HEK293 (cell line): Measurements from ENCODE around the gene PLP2.

Experiments used
- HIC1 ChIP-seq: fragments of 450-650 bp; formaldehyde crosslinking; IDR thresholded peaks from 2 replicates; pipeline ENCODE4 v1.5.1; 2016; ENCODE audit warnings: missing biosample characterization, missing genetic modification characterization
- KLF17 ChIP-seq: fragments of 450-650 bp; formaldehyde crosslinking; IDR thresholded peaks from 2 replicates; pipeline ENCODE4 v1.5.1; 2016; ENCODE audit warnings: missing biosample characterization, missing genetic modification characterization
- KLF7 ChIP-seq: fragments of 450-650 bp; formaldehyde crosslinking; IDR thresholded peaks from 2 replicates; pipeline ENCODE4 v1.5.1; 2016; ENCODE audit warnings: missing biosample characterization, missing genetic modification characterization, borderline replicate concordance
- SP2 ChIP-seq: fragments of 450-650 bp; formaldehyde crosslinking; IDR thresholded peaks from 2 replicates; pipeline ENCODE4 v1.5.1; 2016; ENCODE audit warnings: missing biosample characterization, missing genetic modification characterization
- SP3 ChIP-seq: fragments of 450-650 bp; formaldehyde crosslinking; IDR thresholded peaks from 2 replicates; pipeline ENCODE4 v1.5.1; 2016; ENCODE audit warnings: missing biosample characterization, missing genetic modification characterization
- SP7 ChIP-seq: fragments of 450-650 bp; formaldehyde crosslinking; IDR thresholded peaks from 2 replicates; pipeline ENCODE4 v1.5.1; 2016; ENCODE audit warnings: missing biosample characterization, missing genetic modification characterization
- WT1 ChIP-seq: fragments of 450-650 bp; formaldehyde crosslinking; IDR thresholded peaks from 2 replicates; pipeline ENCODE4 v1.5.1; 2016; ENCODE audit warnings: missing biosample characterization, missing genetic modification characterization
- ZBTB17 ChIP-seq: fragments of 450-650 bp; formaldehyde crosslinking; IDR thresholded peaks from 2 replicates; pipeline ENCODE4 v1.5.1; 2016; ENCODE audit warnings: missing biosample characterization, missing genetic modification characterization
- ZBTB20 ChIP-seq: fragments of 450-650 bp; formaldehyde crosslinking; IDR thresholded peaks from 2 replicates; pipeline ENCODE4 v1.5.1; 2016; ENCODE audit warnings: missing biosample characterization, missing genetic modification characterization
- ZBTB21 ChIP-seq: fragments of 450-650 bp; formaldehyde crosslinking; IDR thresholded peaks from 2 replicates; pipeline ENCODE4 v1.5.1; 2017; ENCODE audit warnings: missing biosample characterization, missing genetic modification characterization
- ZBTB49 ChIP-seq: fragments of 450-650 bp; formaldehyde crosslinking; IDR thresholded peaks from 2 replicates; pipeline ENCODE4 v1.5.1; 2016; ENCODE audit warnings: missing biosample characterization, missing genetic modification characterization, low read depth
- ZBTB8A ChIP-seq: fragments of 450-650 bp; formaldehyde crosslinking; IDR thresholded peaks from 2 replicates; pipeline ENCODE4 v1.5.1; 2016; ENCODE audit warnings: missing biosample characterization, missing genetic modification characterization
- ZNF121 ChIP-seq: fragments of 450-650 bp; formaldehyde crosslinking; IDR thresholded peaks from 2 replicates; pipeline ENCODE4 v1.5.1; 2016; ENCODE audit warnings: missing biosample characterization, missing genetic modification characterization
- ZNF16 ChIP-seq: fragments of 450-650 bp; formaldehyde crosslinking; IDR thresholded peaks from 2 replicates; pipeline ENCODE4 v1.5.1; 2016; ENCODE audit warnings: low read depth, missing biosample characterization, missing genetic modification characterization
- ZNF24 ChIP-seq: fragments of 450-650 bp; formaldehyde crosslinking; IDR thresholded peaks from 2 replicates; pipeline ENCODE4 v1.5.1; 2016; ENCODE audit warnings: missing biosample characterization, missing genetic modification characterization
- ZNF366 ChIP-seq: fragments of 450-650 bp; formaldehyde crosslinking; conservative IDR thresholded peaks from 2 replicates; pipeline ENCODE4 v1.5.1; 2016; ENCODE audit warnings: missing biosample characterization, missing genetic modification characterization
- ZNF394 ChIP-seq: fragments of 450-650 bp; formaldehyde crosslinking; IDR thresholded peaks from 2 replicates; pipeline ENCODE4 v1.5.1; 2016; ENCODE audit warnings: missing biosample characterization, missing genetic modification characterization, mild to moderate bottlenecking, moderate library complexity, borderline replicate concordance
- ZNF398 ChIP-seq: fragments of 450-650 bp; formaldehyde crosslinking; IDR thresholded peaks from 2 replicates; pipeline ENCODE4 v1.5.1; 2017; ENCODE audit warnings: missing biosample characterization, missing genetic modification characterization
- ZNF423 ChIP-seq: fragments of 450-650 bp; formaldehyde crosslinking; IDR thresholded peaks from 2 replicates; pipeline ENCODE4 v1.5.1; 2016; ENCODE audit warnings: missing biosample characterization, missing genetic modification characterization
- ZNF747 ChIP-seq: fragments of 450-650 bp; formaldehyde crosslinking; IDR thresholded peaks from 2 replicates; pipeline ENCODE4 v1.5.1; 2016; ENCODE audit warnings: missing biosample characterization, missing genetic modification characterization
- ZSCAN30 ChIP-seq: fragments of 450-650 bp; IDR thresholded peaks from 2 replicates; pipeline ENCODE4 v1.5.1; 2018; ENCODE audit warnings: missing biosample characterization, mild to moderate bottlenecking, missing genetic modification characterization, moderate library complexity
- TF ChIP-seq, protein P1 (sequence below): fragments of 450-650 bp; formaldehyde crosslinking; IDR thresholded peaks from 2 replicates; pipeline ENCODE4 v1.5.1; 2016; ENCODE audit warnings: missing biosample characterization, missing genetic modification characterization
- TF ChIP-seq, protein P2 (sequence below): fragments of 450-650 bp; formaldehyde crosslinking; IDR thresholded peaks from 2 replicates; pipeline ENCODE4 v1.5.1; 2016; ENCODE audit warnings: missing biosample characterization, missing genetic modification characterization
- TF ChIP-seq, protein P3 (sequence below): fragments of 450-650 bp; formaldehyde crosslinking; IDR thresholded peaks from 2 replicates; pipeline ENCODE4 v1.5.1; 2016; ENCODE audit warnings: missing biosample characterization, missing genetic modification characterization

PLP2 gene

DNA sequence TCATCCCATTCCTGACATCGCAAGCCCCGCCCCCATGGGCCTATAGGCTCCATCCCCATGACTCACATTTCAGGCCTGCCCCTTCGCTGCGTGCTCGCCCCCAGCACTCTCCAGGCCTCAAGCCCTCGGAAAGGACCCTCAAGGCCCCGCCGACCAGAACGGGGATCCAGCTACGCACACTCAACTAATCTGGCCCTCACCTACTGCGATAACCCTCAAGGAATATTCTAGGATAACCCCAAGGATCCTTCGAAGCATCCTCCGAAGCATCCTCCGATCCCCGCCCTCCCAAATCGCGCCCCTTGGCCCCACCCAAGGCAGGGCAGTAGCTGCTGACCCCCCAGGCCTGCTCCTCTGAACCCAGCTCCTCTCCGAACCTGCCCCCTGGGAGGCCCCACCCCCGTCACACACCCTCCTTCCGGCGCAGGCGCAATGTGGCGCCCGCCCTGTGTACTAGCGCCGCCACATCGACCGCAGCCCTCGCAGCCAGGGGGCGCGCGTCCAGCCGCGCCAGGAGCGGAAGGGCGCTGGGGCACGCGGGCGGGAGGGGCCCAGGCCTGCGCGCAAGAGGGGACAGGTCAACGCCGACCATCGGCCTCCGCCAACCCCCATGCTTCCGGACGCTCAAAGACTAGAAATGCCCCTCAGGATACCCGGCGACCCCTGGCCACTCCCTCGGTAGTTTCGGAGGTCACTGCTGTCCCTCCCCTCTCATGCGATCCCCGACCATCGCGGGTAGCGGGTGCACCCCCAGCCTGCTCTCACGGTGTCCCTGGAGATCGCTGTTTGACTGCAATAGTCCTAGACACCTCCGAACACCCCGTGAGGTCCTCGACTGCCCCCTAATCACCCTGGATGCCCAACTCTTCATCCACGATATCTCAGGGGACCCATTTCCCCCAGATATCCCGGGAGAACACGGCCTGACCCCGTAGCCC lies 15.5 kb upstream of the PLP2 start (continued):
- TF ChIP-seq, protein P1, sequence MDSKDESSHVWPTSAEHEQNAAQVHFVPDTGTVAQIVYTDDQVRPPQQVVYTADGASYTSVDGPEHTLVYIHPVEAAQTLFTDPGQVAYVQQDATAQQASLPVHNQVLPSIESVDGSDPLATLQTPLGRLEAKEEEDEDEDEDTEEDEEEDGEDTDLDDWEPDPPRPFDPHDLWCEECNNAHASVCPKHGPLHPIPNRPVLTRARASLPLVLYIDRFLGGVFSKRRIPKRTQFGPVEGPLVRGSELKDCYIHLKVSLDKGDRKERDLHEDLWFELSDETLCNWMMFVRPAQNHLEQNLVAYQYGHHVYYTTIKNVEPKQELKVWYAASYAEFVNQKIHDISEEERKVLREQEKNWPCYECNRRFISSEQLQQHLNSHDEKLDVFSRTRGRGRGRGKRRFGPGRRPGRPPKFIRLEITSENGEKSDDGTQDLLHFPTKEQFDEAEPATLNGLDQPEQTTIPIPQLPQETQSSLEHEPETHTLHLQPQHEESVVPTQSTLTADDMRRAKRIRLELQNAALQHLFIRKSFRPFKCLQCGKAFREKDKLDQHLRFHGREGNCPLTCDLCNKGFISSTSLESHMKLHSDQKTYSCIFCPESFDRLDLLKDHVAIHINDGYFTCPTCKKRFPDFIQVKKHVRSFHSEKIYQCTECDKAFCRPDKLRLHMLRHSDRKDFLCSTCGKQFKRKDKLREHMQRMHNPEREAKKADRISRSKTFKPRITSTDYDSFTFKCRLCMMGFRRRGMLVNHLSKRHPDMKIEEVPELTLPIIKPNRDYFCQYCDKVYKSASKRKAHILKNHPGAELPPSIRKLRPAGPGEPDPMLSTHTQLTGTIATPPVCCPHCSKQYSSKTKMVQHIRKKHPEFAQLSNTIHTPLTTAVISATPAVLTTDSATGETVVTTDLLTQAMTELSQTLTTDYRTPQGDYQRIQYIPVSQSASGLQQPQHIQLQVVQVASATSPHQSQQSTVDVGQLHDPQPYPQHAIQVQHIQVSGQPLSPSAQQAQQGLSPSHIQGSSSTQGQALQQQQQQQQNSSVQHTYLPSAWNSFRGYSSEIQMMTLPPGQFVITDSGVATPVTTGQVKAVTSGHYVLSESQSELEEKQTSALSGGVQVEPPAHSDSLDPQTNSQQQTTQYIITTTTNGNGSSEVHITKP, result peak; percentile 64
- TF ChIP-seq ZNF747 (tag by site-specific recombination), result no peak
- peak; percentile 30; the same call in 1 of the 2 replicates for TF ChIP-seq ZNF423 (tag by site-specific recombination)
- peak; percentile 58 for TF ChIP-seq SP7 (tag by site-specific recombination)
- TF ChIP-seq ZBTB17, result peak; percentile 75
- TF ChIP-seq, protein P2, sequence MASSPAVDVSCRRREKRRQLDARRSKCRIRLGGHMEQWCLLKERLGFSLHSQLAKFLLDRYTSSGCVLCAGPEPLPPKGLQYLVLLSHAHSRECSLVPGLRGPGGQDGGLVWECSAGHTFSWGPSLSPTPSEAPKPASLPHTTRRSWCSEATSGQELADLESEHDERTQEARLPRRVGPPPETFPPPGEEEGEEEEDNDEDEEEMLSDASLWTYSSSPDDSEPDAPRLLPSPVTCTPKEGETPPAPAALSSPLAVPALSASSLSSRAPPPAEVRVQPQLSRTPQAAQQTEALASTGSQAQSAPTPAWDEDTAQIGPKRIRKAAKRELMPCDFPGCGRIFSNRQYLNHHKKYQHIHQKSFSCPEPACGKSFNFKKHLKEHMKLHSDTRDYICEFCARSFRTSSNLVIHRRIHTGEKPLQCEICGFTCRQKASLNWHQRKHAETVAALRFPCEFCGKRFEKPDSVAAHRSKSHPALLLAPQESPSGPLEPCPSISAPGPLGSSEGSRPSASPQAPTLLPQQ (tag by site-specific recombination), result peak; percentile 70
- TF ChIP-seq ZNF24 (tag by site-specific recombination), result peak; percentile 57; the same call in 1 of the 2 replicates
- no peak for TF ChIP-seq ZBTB21 (tag by site-specific recombination)
- TF ChIP-seq, protein P3, sequence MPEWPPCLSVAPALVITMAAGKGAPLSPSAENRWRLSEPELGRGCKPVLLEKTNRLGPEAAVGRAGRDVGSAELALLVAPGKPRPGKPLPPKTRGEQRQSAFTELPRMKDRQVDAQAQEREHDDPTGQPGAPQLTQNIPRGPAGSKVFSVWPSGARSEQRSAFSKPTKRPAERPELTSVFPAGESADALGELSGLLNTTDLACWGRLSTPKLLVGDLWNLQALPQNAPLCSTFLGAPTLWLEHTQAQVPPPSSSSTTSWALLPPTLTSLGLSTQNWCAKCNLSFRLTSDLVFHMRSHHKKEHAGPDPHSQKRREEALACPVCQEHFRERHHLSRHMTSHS (tag by site-specific recombination), result no peak
- TF ChIP-seq ZBTB8A, result peak; percentile 81
- peak; percentile 84; the same call in 1 of the 2 replicates for TF ChIP-seq KLF7
- 0 out of 2 replicates have a peak, but pooled peaks have one; percentile 19 for TF ChIP-seq ZNF121
- peak; percentile 77 for TF ChIP-seq SP2 (tag by site-specific recombination)
- TF ChIP-seq WT1, result 0 out of 2 replicates have a peak, but pooled peaks have one; percentile 19
- TF ChIP-seq ZNF16, result no peak
- TF ChIP-seq ZNF366 (tag by site-specific recombination), result 0 out of 2 replicates have a peak, but pooled peaks have one; percentile 9
- TF ChIP-seq ZBTB49 (tag by site-specific recombination), result no peak
- TF ChIP-seq SP3, result peak; percentile 92
- TF ChIP-seq ZNF398 (tag by site-specific recombination), result peak; percentile 68
- TF ChIP-seq ZSCAN30, result peak; percentile 25; the same call in 1 of the 2 replicates
- peak; percentile 85 for TF ChIP-seq ZNF394 (tag by site-specific recombination)
- peak; percentile 79; the same call in 1 of the 2 replicates for TF ChIP-seq KLF17 (tag by site-specific recombination)
- peak; percentile 61 for TF ChIP-seq HIC1
- TF ChIP-seq ZBTB20 (tag by site-specific recombination), result peak; percentile 40
